ENCODE measurements around the gene GZF1.

GZF1 gene

DNA sequence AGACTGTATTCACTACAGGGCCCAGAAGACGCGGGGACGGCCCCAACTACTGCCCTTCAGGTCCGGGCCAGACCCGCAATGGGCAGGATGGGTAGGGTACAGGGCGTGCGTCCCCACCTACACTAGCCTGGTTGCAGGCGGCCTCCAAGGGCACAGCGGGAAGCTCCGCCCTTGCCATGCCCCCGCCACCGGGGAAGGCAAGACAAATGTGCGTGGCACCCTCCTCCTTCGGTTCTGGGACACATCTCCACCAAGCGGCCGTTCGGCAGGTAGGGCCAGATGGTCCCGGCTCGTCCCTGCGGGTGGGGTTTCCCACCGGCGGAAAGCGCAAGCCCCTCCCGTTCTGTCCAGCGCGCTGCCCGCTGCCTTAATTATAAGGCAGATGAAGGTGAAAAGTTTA lies 5.8 kb upstream of the GZF1 start:
- no peak overlapping the region for H3K4me3 ChIP-seq (ENCODE audit: low read depth, low read length)
- no peak for DNase-seq (ENCODE audit: low read depth)
- no peak for TF ChIP-seq POLR2A (IDR thresholded peaks at IDR 0.05; ENCODE audit: extremely low read depth, insufficient read length)
- no peak for TF ChIP-seq MAX (IDR thresholded peaks at IDR 0.05; ENCODE audit: low read depth, low read length)
- no peak for TF ChIP-seq MYC (IDR thresholded peaks at IDR 0.05; ENCODE audit: low read depth, low read length)
- TF ChIP-seq, protein P1, sequence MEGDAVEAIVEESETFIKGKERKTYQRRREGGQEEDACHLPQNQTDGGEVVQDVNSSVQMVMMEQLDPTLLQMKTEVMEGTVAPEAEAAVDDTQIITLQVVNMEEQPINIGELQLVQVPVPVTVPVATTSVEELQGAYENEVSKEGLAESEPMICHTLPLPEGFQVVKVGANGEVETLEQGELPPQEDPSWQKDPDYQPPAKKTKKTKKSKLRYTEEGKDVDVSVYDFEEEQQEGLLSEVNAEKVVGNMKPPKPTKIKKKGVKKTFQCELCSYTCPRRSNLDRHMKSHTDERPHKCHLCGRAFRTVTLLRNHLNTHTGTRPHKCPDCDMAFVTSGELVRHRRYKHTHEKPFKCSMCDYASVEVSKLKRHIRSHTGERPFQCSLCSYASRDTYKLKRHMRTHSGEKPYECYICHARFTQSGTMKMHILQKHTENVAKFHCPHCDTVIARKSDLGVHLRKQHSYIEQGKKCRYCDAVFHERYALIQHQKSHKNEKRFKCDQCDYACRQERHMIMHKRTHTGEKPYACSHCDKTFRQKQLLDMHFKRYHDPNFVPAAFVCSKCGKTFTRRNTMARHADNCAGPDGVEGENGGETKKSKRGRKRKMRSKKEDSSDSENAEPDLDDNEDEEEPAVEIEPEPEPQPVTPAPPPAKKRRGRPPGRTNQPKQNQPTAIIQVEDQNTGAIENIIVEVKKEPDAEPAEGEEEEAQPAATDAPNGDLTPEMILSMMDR (IDR thresholded peaks at IDR 0.05; ENCODE audit: low read depth, low read length): no peak

DNA sequence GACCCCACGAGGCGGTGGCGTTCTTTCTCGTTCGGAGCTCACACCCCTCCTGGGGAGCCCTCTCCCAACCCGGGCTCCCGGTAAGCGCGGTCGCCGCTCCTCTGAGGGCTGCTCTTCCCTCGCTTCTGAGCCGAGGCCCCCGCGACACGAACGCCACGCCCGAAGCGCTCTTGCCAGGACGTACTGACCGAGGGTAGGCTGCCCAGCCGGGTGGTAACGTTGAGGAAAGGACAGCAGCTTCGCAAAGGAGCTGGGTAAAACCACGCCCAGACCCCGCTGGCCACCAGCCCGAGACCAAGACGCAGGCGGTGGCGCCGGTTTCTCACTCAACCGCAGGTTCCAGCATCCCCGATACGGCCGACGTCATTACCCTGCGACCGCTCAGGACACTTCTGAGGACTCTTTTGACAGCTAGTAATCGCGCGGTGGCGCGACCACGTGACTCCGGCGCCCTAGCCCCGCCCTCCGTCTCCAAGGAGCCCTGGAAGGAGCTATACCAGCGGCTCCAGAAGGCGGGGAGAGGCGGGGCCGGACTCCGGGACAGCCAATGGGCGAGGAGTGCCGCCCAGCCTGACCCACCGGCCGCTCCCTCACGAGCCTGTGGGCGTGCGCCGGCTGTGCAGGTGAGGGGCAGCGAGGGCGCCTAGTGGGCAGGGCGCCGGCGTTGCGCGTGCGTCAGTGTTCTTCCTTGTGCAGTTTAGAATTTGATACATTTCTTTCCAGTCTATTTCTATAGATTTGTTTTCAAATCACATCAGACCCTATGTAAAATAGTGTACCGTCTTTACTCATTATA lies 4.0 kb upstream of the GZF1 start:
- H3K4me3 ChIP-seq (ENCODE audit: low read depth, low read length): peak overlapping the region; percentile 87
- DNase-seq (ENCODE audit: low read depth): peak; percentile 100

GRCh38 chr20:23358563-23358906 lies 3.4 kb upstream of the GZF1 start:
- H3K4me3 ChIP-seq (ENCODE audit: low read depth, low read length): peak overlapping the region; percentile 53
- TF ChIP-seq, protein P1 (IDR thresholded peaks at IDR 0.05; ENCODE audit: low read depth, low read length): no peak
- TF ChIP-seq MYC (IDR thresholded peaks at IDR 0.05; ENCODE audit: low read depth, low read length) (no peak), POLR2A (IDR thresholded peaks at IDR 0.05; ENCODE audit: extremely low read depth, insufficient read length) (no peak), MAX (IDR thresholded peaks at IDR 0.05; ENCODE audit: low read depth, low read length) (no peak)
- DNase-seq (ENCODE audit: low read depth): no peak

More for the DNA sequence above, 4.0 kb upstream of the GZF1 start:
- peak; percentile 89 for TF ChIP-seq MYC (IDR thresholded peaks at IDR 0.05; ENCODE audit: low read depth, low read length)
- peak; percentile 99 for TF ChIP-seq MAX (IDR thresholded peaks at IDR 0.05; ENCODE audit: low read depth, low read length)
- peak; percentile 68 for TF ChIP-seq POLR2A (IDR thresholded peaks at IDR 0.05; ENCODE audit: extremely low read depth, insufficient read length)
- TF ChIP-seq, protein P1 (IDR thresholded peaks at IDR 0.05; ENCODE audit: low read depth, low read length): no peak

DNA sequence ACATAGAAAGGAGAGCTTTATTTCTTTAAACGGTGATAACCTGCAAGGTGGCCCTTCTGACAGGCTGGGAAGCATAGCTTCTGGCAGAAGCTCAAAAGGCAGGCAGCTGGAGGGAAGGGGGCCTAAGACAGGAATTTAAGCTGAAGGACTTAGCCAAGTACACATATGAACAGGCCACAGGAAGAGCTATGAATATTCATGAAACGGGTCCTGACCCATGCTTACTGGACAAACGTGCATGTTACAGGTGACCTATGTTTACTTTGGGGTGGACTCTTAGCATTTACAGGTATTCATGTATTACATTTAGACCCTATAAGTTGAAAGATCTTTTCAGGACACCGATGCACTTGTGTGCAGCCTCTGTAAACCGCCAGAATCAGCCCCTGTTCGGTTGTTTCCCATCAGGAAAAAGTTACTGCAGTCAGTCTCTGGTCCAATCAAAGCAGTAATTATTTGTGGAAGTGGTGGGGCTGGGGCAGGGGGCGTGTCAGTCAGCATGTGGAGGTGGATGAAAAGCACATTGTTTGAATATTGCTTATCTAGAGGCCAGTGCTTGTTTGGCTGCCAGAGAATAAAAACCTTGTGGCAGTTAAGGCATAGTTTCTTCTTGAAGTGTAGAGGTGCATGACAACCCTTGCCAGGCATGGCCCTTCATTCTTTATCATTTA lies 2.9 kb upstream of the GZF1 start:
- DNase-seq (ENCODE audit: low read depth): no peak
- TF ChIP-seq MYC (IDR thresholded peaks at IDR 0.05; ENCODE audit: low read depth, low read length) (no peak), MAX (IDR thresholded peaks at IDR 0.05; ENCODE audit: low read depth, low read length) (no peak), POLR2A (IDR thresholded peaks at IDR 0.05; ENCODE audit: extremely low read depth, insufficient read length) (no peak)
- TF ChIP-seq, protein P1 (IDR thresholded peaks at IDR 0.05; ENCODE audit: low read depth, low read length): no peak

DNA sequence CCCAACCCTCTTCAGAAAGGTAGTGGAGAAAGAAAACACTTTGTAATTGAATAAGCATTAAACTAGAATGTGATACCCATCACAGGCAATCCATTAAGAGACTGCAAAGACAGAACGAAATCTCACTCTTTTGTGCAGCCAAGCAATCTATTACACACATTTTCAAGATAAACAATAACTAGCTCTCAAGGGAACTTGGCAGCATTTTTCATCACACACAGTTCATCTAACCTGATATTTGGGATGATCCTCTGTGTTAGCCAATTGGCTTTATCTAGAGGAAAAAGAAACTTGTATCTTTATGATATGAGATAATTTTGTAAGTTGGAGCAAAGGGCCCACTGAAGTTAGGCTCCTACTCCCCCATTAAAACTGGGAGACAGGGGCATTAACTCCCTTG lies 1.5 kb upstream of the GZF1 start:
- H3K4me3 ChIP-seq (ENCODE audit: low read depth, low read length): peak overlapping the region; percentile 71
- TF ChIP-seq, protein P1 (IDR thresholded peaks at IDR 0.05; ENCODE audit: low read depth, low read length): no peak
- TF ChIP-seq POLR2A (IDR thresholded peaks at IDR 0.05; ENCODE audit: extremely low read depth, insufficient read length) (no peak), MYC (IDR thresholded peaks at IDR 0.05; ENCODE audit: low read depth, low read length) (no peak), MAX (IDR thresholded peaks at IDR 0.05; ENCODE audit: low read depth, low read length) (no peak)
- DNase-seq (ENCODE audit: low read depth): no peak

More for the DNA sequence above, 2.9 kb upstream of the GZF1 start:
- H3K4me3 ChIP-seq (ENCODE audit: low read depth, low read length): no peak overlapping the region
